Measurements from ENCODE around the gene ARSH.
"Not testable (repeated sequence)": the region's sequence is repeated elsewhere in the genome, so short reads cannot be mapped to it uniquely, and the experiment has no call there.

ARSH gene

GRCh38 chrX:3046253-3047240, 40.2 kb downstream of the ARSH start:
- H3K18ac ChIP-seq (ENCODE audit: low read length) = no peak overlapping the region
- H3K36me3 ChIP-seq (ENCODE audit: control insufficient read depth in 1 of 2, insufficient read depth in 2 of 2, low read length in 2 of 2) = no peaks in the 10 kb centered on the region
- no peak overlapping the region for H2AK5ac ChIP-seq (ENCODE audit: low read length)
- no peak overlapping the region for H4K91ac ChIP-seq (ENCODE audit: low read depth, low read length)
- no peaks in the 10 kb centered on the region for H3K27me3 ChIP-seq (ENCODE audit: insufficient read depth, low read length)
- H3K9ac ChIP-seq (ENCODE audit: low read length) = no peak overlapping the region
- H2AFZ ChIP-seq (ENCODE audit: insufficient read depth, low read length, poor library complexity) = no peak overlapping the region
- peak in 1 of 2 donors; percentile 18 for DNase-seq
- no peak overlapping the region for H3K4ac ChIP-seq (ENCODE audit: low read depth, low read length)
- no peak overlapping the region for H2BK5ac ChIP-seq (ENCODE audit: low read depth, low read length, poor library complexity)
- no peaks in the 10 kb centered on the region for H3K4me1 ChIP-seq (ENCODE audit: control insufficient read depth in 1 of 2, insufficient read depth in 2 of 2, low read length in 2 of 2)
- no peak overlapping the region for H2BK120ac ChIP-seq (ENCODE audit: insufficient read depth, low read length, poor library complexity)
- no peaks in the 10 kb centered on the region for H3K9me3 ChIP-seq (ENCODE audit: insufficient read depth, low read depth, low read length)
- H3K23ac ChIP-seq (ENCODE audit: low read length) = no peak overlapping the region
- no peaks in the 10 kb centered on the region for H3K79me2 ChIP-seq (ENCODE audit: control insufficient read depth, insufficient read depth, low read length, poor library complexity)
- H3K79me1 ChIP-seq (ENCODE audit: low read length) = no peaks in the 10 kb centered on the region
- no CpG with 5 or more reads among the region's 10 CpGs for WGBS (ENCODE audit: extremely low coverage, insufficient coverage, insufficient read length)
- no peak overlapping the region for H4K12ac ChIP-seq (ENCODE audit: low read depth, low read length)
- H3K14ac ChIP-seq (ENCODE audit: low read length) = no peak overlapping the region
- no peak overlapping the region for H3K27ac ChIP-seq (ENCODE audit: low read depth, low read length)
- no peak overlapping the region for H3K4me2 ChIP-seq (ENCODE audit: low read length)
- H2BK12ac ChIP-seq (ENCODE audit: low read length) = no peak overlapping the region
- H3K4me3 ChIP-seq (ENCODE audit: low read depth, low read length) = no peak overlapping the region
- H4K8ac ChIP-seq (ENCODE audit: low read depth, low read length) = no peak overlapping the region

GRCh38 chrX:3050523-3051175, 44.3 kb downstream of the ARSH start:
- not testable (repeated sequence) for H4K8ac ChIP-seq (ENCODE audit: low read depth, low read length); H2BK12ac ChIP-seq (ENCODE audit: low read length); H3K27me3 ChIP-seq (ENCODE audit: insufficient read depth, low read length); H2BK5ac ChIP-seq (ENCODE audit: low read depth, low read length, poor library complexity); H2AFZ ChIP-seq (ENCODE audit: insufficient read depth, low read length, poor library complexity); H3K27ac ChIP-seq (ENCODE audit: low read depth, low read length); H3K79me1 ChIP-seq (ENCODE audit: low read length); H3K18ac ChIP-seq (ENCODE audit: low read length); H3K23ac ChIP-seq (ENCODE audit: low read length); H3K9ac ChIP-seq (ENCODE audit: low read length); H4K12ac ChIP-seq (ENCODE audit: low read depth, low read length); H3K4me3 ChIP-seq (ENCODE audit: low read depth, low read length); DNase-seq; H3K36me3 ChIP-seq (ENCODE audit: control insufficient read depth in 1 of 2, insufficient read depth in 2 of 2, low read length in 2 of 2); H2BK120ac ChIP-seq (ENCODE audit: insufficient read depth, low read length, poor library complexity); H3K14ac ChIP-seq (ENCODE audit: low read length); H3K4ac ChIP-seq (ENCODE audit: low read depth, low read length); H2AK5ac ChIP-seq (ENCODE audit: low read length); H3K79me2 ChIP-seq (ENCODE audit: control insufficient read depth, insufficient read depth, low read length, poor library complexity); H3K4me1 ChIP-seq (ENCODE audit: control insufficient read depth in 1 of 2, insufficient read depth in 2 of 2, low read length in 2 of 2); H4K91ac ChIP-seq (ENCODE audit: low read depth, low read length); H3K4me2 ChIP-seq (ENCODE audit: low read length); H3K9me3 ChIP-seq (ENCODE audit: insufficient read depth, low read depth, low read length)
- WGBS (ENCODE audit: extremely low coverage, insufficient coverage, insufficient read length) = no CpG with 5 or more reads among the region's 11 CpGs

GRCh38 chrX:3052860-3053259, 46.5 kb downstream of the ARSH start:
- Histone ChIP-seq H2BK12ac (ENCODE audit: low read length) (no peak overlapping the region), H3K14ac (ENCODE audit: low read length) (no peak overlapping the region), H4K91ac (ENCODE audit: low read depth, low read length) (no peak overlapping the region), H3K36me3 (ENCODE audit: control insufficient read depth in 1 of 2, insufficient read depth in 2 of 2, low read length in 2 of 2) (no peaks in the 10 kb centered on the region), H3K27me3 (ENCODE audit: insufficient read depth, low read length) (no peaks in the 10 kb centered on the region), H3K23ac (ENCODE audit: low read length) (no peak overlapping the region), H3K9ac (ENCODE audit: low read length) (no peak overlapping the region), H2AK5ac (ENCODE audit: low read length) (no peak overlapping the region), H3K4me2 (ENCODE audit: low read length) (no peak overlapping the region), H3K79me1 (ENCODE audit: low read length) (no peaks in the 10 kb centered on the region), H2BK5ac (ENCODE audit: low read depth, low read length, poor library complexity) (no peak overlapping the region), H3K18ac (ENCODE audit: low read length) (no peak overlapping the region), H2AFZ (ENCODE audit: insufficient read depth, low read length, poor library complexity) (no peak overlapping the region), H2BK120ac (ENCODE audit: insufficient read depth, low read length, poor library complexity) (no peak overlapping the region), H3K4me1 (ENCODE audit: control insufficient read depth in 1 of 2, insufficient read depth in 2 of 2, low read length in 2 of 2) (no peaks in the 10 kb centered on the region), H3K9me3 (ENCODE audit: insufficient read depth, low read depth, low read length) (no peaks in the 10 kb centered on the region), H4K8ac (ENCODE audit: low read depth, low read length) (no peak overlapping the region), H3K27ac (ENCODE audit: low read depth, low read length) (no peak overlapping the region), H3K4me3 (ENCODE audit: low read depth, low read length) (no peak overlapping the region), H3K4ac (ENCODE audit: low read depth, low read length) (no peak overlapping the region), H3K79me2 (ENCODE audit: control insufficient read depth, insufficient read depth, low read length, poor library complexity) (no peaks in the 10 kb centered on the region), H4K12ac (ENCODE audit: low read depth, low read length) (no peak overlapping the region)
- DNase-seq = no peak
- WGBS (ENCODE audit: extremely low coverage, insufficient coverage, insufficient read length) = no CpG with 5 or more reads among the region's 3 CpGs

- Histone ChIP-seq H3K79me1 (ENCODE audit: low read length) (no peaks in the 10 kb centered on the region), H2AFZ (ENCODE audit: insufficient read depth, low read length, poor library complexity) (no peak overlapping the region), H3K14ac (ENCODE audit: low read length) (no peak overlapping the region), H3K27ac (ENCODE audit: low read depth, low read length) (no peak overlapping the region), H2AK5ac (ENCODE audit: low read length) (no peak overlapping the region), H3K4ac (ENCODE audit: low read depth, low read length) (no peak overlapping the region), H3K36me3 (ENCODE audit: control insufficient read depth in 1 of 2, insufficient read depth in 2 of 2, low read length in 2 of 2) (no peaks in the 10 kb centered on the region), H4K91ac (ENCODE audit: low read depth, low read length) (no peak overlapping the region), H3K4me1 (ENCODE audit: control insufficient read depth in 1 of 2, insufficient read depth in 2 of 2, low read length in 2 of 2) (no peaks in the 10 kb centered on the region), H3K9me3 (ENCODE audit: insufficient read depth, low read depth, low read length) (no peaks in the 10 kb centered on the region), H3K27me3 (ENCODE audit: insufficient read depth, low read length) (no peaks in the 10 kb centered on the region), H3K79me2 (ENCODE audit: control insufficient read depth, insufficient read depth, low read length, poor library complexity) (no peaks in the 10 kb centered on the region), H2BK5ac (ENCODE audit: low read depth, low read length, poor library complexity) (no peak overlapping the region), H4K12ac (ENCODE audit: low read depth, low read length) (no peak overlapping the region), H2BK120ac (ENCODE audit: insufficient read depth, low read length, poor library complexity) (no peak overlapping the region), H3K23ac (ENCODE audit: low read length) (no peak overlapping the region), H3K9ac (ENCODE audit: low read length) (no peak overlapping the region), H3K4me2 (ENCODE audit: low read length) (peak overlapping the region; percentile 7), H3K4me3 (ENCODE audit: low read depth, low read length) (no peak overlapping the region), H3K18ac (ENCODE audit: low read length) (no peak overlapping the region), H2BK12ac (ENCODE audit: low read length) (no peak overlapping the region), H4K8ac (ENCODE audit: low read depth, low read length) (no peak overlapping the region)
- peak; percentile 4 to 52 for DNase-seq
- WGBS (ENCODE audit: extremely low coverage, insufficient coverage, insufficient read length) = no CpG with 5 or more reads among the region's 9 CpGs
These were observed 60.2 kb downstream of the ARSH start for GRCh38 chrX:3066555-3066954.
